DOHH2 (cell line): ENCODE measurements around the gene AJUBA.

Source experiments
- H3F3A ChIP-seq: fragments of 200-600 bp; sonication (generic), shearing (Covaris generic); 2 replicates; pipeline ENCODE4 v1.6.0; 2016; ENCODE audit warnings: antibody characterized with exemption, mild to moderate bottlenecking; ENCODE audit not compliant: control insufficient read depth, insufficient read depth
- H3K27ac ChIP-seq: fragments of 200-600 bp; sonication (generic); 2 replicates; pipeline ENCODE4 v1.5.1; 2014; ENCODE audit warnings: low read depth, mild to moderate bottlenecking, low read length, moderate library complexity
- H3K27me3 ChIP-seq: fragments of 200-600 bp; sonication (generic); 2 replicates; pipeline ENCODE4 v1.6.1; 2014; ENCODE audit warnings: mild to moderate bottlenecking, low read length, mixed read lengths; ENCODE audit not compliant: control insufficient read depth
- H3K36me3 ChIP-seq: fragments of 200-600 bp; sonication (generic); 2 replicates; pipeline ENCODE4 v1.6.1; 2014; ENCODE audit warnings: mild to moderate bottlenecking, low read length, moderate library complexity, mixed read lengths; ENCODE audit not compliant: control insufficient read depth
- H3K4me1 ChIP-seq: fragments of 200-600 bp; sonication (generic); 2 replicates; pipeline ENCODE4 v1.6.1; 2014; ENCODE audit warnings: mild to moderate bottlenecking, low read length, mixed read lengths; ENCODE audit not compliant: control insufficient read depth
- H3K4me2 ChIP-seq: fragments of 200-600 bp; sonication (generic); 2 replicates; pipeline ENCODE4 v1.6.0; 2014; ENCODE audit warnings: mild to moderate bottlenecking, low read length, moderate library complexity
- H3K4me3 ChIP-seq: fragments of 200-600 bp; sonication (generic); 2 replicates; pipeline ENCODE4 v1.5.1; 2014; ENCODE audit warnings: mild to moderate bottlenecking, low read length, mixed read lengths
- H3K79me2 ChIP-seq: fragments of 200-600 bp; sonication (generic); 2 replicates; pipeline ENCODE4 v1.6.1; 2014; ENCODE audit warnings: mild to moderate bottlenecking, low read length, mixed read lengths; ENCODE audit not compliant: control insufficient read depth
- H3K9me2 ChIP-seq: fragments of 200-600 bp; sonication (generic); replicated peaks from 2 replicates; pipeline ENCODE4 v1.6.1; 2014; ENCODE audit warnings: mild to moderate bottlenecking, low read length, mixed read lengths; ENCODE audit not compliant: control insufficient read depth
- H3K9me3 ChIP-seq: fragments of 200-600 bp; sonication (generic); 2 replicates; pipeline ENCODE4 v1.6.1; 2014; ENCODE audit warnings: antibody characterized with exemption, low read length, mixed read lengths; ENCODE audit not compliant: control insufficient read depth, insufficient read depth
- H4K20me1 ChIP-seq: fragments of 200-600 bp; sonication (generic); 2 replicates; pipeline ENCODE4 v1.6.0; 2014; ENCODE audit warnings: low read depth, mild to moderate bottlenecking, antibody characterized with exemption, low read length, moderate library complexity; ENCODE audit not compliant: control insufficient read depth, insufficient read depth
- EZH2phosphoT487 ChIP-seq: fragments of 200-600 bp; sonication (generic); IDR thresholded peaks from 2 replicates; pipeline ENCODE4 v1.6.1; 2017; ENCODE audit warnings: borderline replicate concordance, mild to moderate bottlenecking, antibody characterized with exemption, low read length, moderate library complexity, mixed read lengths
- TF ChIP-seq, protein P1 (sequence below): fragments of 200-600 bp; sonication (generic); IDR thresholded peaks from one replicate; pipeline ENCODE4 v1.5.1; 2014; ENCODE audit warnings: antibody characterized with exemption, mild to moderate bottlenecking, low read depth, low read length; ENCODE audit not compliant: poor library complexity, severe bottlenecking

AJUBA gene

DNA sequence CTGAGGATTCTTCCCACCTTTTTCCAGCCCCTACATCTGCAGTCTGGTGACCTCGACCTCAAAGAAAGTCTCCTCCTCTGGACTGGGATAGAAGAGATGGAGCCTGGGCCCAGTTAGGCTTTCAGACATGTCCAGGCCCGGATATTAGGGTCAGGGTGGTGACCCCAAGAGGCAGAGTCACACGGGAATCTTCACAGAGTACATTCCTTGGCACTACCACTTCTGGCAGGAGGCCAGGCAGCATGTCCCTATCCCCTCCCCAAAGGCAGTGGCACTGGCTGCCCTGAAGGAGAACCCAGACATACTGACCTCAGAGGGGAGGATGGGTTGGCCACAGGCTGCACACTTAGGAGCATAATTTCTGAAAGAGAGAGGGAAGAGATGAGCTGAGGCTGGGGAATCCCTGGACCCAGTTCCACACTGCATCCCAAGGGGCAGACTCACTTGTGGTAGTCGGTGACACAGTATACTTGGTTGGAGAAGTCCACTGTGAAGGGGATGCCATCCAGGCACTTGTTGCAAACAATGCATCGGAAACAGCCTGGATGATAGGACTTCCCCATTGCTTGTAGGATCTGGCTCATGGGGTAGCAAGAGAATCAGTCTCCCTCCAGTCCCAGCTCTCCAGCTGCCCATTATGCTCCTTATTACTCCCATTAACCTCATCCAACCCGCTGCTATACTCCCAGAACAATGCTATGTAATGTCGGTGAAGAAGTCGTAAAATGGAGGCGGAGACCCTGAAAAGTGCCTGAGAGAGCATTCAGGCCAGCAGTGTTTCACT lies 7.6 kb downstream of the AJUBA start:
- Histone ChIP-seq H3K79me2 (no peaks in the 10 kb centered on the region), H3K36me3 (0 out of 2 replicates have a peak, but pooled peaks cover 3% of the 10 kb centered on the region), H4K20me1 (no peaks in the 10 kb centered on the region), H3K9me2 (no peaks in the 10 kb centered on the region), H3K4me2 (no peak overlapping the region), H3K4me3 (no peak overlapping the region), H3K9me3 (no peaks in the 10 kb centered on the region), H3K27ac (no peak overlapping the region), H3K27me3 (no peaks in the 10 kb centered on the region), H3K4me1 (peaks cover 39% of the 10 kb centered on the region), H3F3A (0 out of 2 replicates have a peak, but pooled peaks cover 6% of the 10 kb centered on the region)
- no peak for TF ChIP-seq EZH2phosphoT487
- TF ChIP-seq, protein P1, sequence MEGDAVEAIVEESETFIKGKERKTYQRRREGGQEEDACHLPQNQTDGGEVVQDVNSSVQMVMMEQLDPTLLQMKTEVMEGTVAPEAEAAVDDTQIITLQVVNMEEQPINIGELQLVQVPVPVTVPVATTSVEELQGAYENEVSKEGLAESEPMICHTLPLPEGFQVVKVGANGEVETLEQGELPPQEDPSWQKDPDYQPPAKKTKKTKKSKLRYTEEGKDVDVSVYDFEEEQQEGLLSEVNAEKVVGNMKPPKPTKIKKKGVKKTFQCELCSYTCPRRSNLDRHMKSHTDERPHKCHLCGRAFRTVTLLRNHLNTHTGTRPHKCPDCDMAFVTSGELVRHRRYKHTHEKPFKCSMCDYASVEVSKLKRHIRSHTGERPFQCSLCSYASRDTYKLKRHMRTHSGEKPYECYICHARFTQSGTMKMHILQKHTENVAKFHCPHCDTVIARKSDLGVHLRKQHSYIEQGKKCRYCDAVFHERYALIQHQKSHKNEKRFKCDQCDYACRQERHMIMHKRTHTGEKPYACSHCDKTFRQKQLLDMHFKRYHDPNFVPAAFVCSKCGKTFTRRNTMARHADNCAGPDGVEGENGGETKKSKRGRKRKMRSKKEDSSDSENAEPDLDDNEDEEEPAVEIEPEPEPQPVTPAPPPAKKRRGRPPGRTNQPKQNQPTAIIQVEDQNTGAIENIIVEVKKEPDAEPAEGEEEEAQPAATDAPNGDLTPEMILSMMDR: no peak

GRCh38 chr14:22973217-22974032 lies 8.9 kb downstream of the AJUBA start:
- H3K9me3 ChIP-seq: no peaks in the 10 kb centered on the region
- H3F3A ChIP-seq: 0 out of 2 replicates have a peak, but pooled peaks cover 3% of the 10 kb centered on the region
- no peak overlapping the region for H3K4me2 ChIP-seq
- TF ChIP-seq EZH2phosphoT487: no peak
- TF ChIP-seq, protein P1: peak; percentile 79
- H3K27me3 ChIP-seq: no peaks in the 10 kb centered on the region
- 0 out of 2 replicates have a peak, but pooled peaks cover 3% of the 10 kb centered on the region for H3K36me3 ChIP-seq
- H3K79me2 ChIP-seq: no peaks in the 10 kb centered on the region
- H4K20me1 ChIP-seq: no peaks in the 10 kb centered on the region
- H3K4me1 ChIP-seq: peaks cover 26% of the 10 kb centered on the region
- H3K27ac ChIP-seq: no peak overlapping the region
- no peaks in the 10 kb centered on the region for H3K9me2 ChIP-seq
- H3K4me3 ChIP-seq: no peak overlapping the region

DNA sequence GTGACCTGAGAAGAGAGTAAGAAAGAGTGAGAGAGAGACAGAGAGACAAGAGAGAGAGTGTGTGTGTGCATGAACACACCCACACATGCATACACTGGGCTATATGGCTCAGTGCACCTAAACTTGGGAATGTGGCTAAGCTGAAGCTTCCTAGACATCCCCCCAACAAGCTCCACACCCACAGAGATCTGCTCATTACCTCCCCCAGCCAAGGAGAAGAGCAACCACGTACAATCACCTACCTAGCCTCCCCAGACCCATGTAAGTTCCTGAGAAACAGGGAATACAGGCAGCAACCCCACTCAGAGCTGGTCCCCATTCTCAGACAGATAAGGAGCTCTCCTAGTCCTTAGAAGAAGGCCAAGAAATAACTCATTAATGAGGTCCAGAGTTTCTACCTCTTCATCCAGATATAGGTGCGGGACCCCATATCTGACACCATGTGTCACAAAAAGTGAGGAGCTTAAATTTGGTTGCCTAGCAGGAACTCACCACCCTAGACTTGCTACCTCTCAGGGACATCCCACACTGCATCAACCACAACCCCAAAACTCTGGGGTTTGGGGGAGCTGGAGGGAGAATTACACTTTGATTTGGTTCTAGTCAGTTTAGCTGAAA lies 9.9 kb downstream of the AJUBA start:
- H3K27me3 ChIP-seq: no peaks in the 10 kb centered on the region
- H3K27ac ChIP-seq: no peak overlapping the region
- no peak overlapping the region for H3K4me3 ChIP-seq
- no peaks in the 10 kb centered on the region for H3K9me3 ChIP-seq
- no peaks in the 10 kb centered on the region for H4K20me1 ChIP-seq
- H3K79me2 ChIP-seq: no peaks in the 10 kb centered on the region
- 0 out of 2 replicates have a peak, but pooled peaks cover 3% of the 10 kb centered on the region for H3F3A ChIP-seq
- H3K4me2 ChIP-seq: no peak overlapping the region
- no peaks in the 10 kb centered on the region for H3K9me2 ChIP-seq
- H3K4me1 ChIP-seq: peaks cover 16% of the 10 kb centered on the region
- 0 out of 2 replicates have a peak, but pooled peaks cover 3% of the 10 kb centered on the region for H3K36me3 ChIP-seq
- TF ChIP-seq, protein P1: no peak
- TF ChIP-seq EZH2phosphoT487: no peak
